GM21619 (cell line): ENCODE data around the gene SEMA3D.

Source experiments
- ATAC-seq: cut with Tn5 transposase; IDR thresholded peaks from one replicate; pipeline ENCODE4 v1.9.1; 2021; ENCODE audit not compliant: unreplicated experiment

The SEMA3D gene

GRCh38 chr7:85081846-85082245, 105.0 kb downstream of the SEMA3D start:
- no peak for ATAC-seq

- no peak for ATAC-seq
Measured at GRCh38 chr7:85081392-85081791, 105.5 kb downstream of the SEMA3D start.

GRCh38 chr7:85079434-85079833, 107.4 kb downstream of the SEMA3D start:
- no peak for ATAC-seq

GRCh38 chr7:85078181-85078580, 108.7 kb downstream of the SEMA3D start:
- ATAC-seq: no peak

GRCh38 chr7:85075864-85076263, 111.0 kb downstream of the SEMA3D start:
- no peak for ATAC-seq

DNA sequence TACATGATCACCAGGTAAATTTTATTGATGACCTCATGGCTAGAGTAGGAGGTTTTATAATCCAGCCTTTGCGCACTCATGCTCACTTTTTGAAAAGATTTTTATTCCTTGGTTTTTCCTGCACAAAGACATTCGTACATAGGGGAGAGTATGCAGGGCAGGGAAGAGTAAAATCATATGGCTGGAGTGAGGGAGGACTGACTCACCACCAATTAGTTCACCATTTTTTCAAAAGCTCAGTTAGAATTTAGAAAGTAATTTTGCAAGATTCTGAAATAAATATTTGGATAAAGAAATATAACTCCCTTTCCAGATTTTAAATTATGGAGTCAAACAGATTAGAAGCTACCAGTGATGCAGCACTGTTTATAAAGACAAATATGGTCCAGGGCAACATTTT, 111.9 kb downstream of the SEMA3D start:
- no peak for ATAC-seq

DNA sequence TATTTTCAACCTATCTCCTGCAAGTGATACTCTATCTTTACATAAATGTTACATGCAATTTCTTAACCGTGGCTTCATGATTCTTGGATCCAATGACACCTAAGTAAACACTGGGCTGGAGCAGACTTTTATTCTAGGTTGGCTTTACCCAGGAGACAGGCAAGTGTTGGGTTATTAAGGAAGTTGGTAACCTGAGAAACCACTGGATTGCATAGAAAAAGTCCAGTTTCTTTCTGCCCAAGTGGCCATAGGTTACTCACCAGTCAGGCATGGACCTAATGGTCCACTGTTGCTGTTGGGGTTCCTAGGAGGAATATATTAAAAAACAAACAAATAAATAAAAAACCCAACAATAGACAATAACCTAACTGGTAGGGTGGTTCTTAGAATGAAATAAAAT, 112.8 kb downstream of the SEMA3D start:
- ATAC-seq: no peak

GRCh38 chr7:85070967-85071628, 115.8 kb downstream of the SEMA3D start:
- ATAC-seq: no peak

- ATAC-seq: no peak
Measured at GRCh38 chr7:85068799-85069198, 118.1 kb downstream of the SEMA3D start.

DNA sequence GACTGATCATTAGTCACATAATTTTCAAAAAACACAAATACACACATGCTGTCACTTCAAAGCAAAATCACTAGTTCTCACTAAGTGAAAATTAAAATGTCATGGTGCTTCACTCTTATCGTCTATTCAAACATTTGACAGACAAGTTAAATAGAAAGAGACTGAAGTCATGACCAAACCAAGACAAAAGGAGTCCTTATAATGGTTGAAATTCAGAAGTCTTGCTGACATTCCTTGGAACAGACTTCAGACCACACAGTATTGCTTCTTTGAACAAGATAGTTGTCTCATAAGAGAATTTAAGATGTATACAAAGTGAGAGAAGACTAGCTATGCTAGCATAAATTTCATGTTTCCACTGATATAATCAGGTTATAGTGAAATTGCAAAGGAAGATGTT, 119.5 kb downstream of the SEMA3D start:
- no peak for ATAC-seq

DNA sequence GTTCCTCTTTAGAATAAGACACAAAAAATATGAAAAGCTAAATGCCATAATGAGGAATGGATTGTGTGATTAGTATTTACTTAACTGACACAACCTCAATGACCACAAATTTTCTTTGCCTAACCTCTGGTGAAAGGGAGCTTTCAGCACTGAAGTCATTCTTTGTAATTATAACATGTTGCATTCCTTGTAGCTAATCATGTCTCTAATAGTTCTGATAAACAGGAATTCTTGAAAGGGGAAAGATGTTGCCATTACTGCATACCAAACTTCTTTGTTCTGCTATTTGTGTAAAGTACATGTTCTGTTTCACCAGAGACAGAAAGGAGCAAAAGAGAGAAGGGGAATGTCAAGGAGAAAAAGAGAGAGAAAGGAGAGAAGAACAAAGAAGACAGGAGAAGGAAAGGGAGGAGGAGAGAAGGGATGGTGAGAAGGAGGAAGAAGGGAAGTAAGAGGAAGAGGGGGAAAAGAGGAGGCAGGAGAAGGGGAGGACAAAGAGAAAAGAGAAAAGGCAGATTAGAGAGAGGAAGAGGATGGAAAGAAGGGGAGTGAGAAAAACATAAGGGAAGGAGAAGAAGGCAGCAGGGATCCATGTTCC, 120.9 kb downstream of the SEMA3D start:
- ATAC-seq: no peak

DNA sequence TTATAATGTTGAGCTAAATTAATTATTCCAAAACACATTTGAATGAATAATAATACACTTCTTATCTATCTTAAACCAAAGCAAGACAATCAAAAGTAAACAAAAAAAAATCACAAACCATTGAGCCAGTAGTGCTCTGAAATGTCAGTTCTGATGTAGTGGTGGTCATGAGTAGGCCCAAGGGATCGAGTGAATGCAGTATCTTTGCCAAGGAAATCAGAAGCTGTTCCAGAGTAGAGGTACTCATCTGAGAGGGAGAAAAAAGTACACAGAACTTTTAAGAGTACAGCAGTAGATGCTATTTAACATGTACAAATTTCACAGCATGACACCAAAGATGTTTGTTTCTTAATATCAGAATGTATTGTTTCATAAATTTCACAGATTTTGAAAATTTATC, 121.5 kb downstream of the SEMA3D start:
- ATAC-seq: no peak

DNA sequence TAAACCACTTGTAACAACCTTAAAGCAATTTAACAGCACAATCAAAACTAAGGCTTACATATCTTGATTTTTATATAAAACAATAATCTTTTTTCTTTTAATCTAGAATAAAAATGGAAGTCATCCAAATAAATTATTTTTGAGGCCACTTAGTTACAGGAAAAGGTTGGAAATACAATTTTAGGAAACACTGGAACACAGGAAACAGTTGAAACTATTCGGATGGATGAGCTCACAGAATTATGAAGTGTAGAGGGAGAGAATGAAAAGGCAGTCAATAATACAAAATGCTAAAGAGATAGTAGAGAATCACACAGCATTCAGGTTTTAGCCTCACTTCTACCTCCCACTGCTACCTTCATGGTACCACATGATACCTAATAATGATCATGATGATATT, 124.2 kb downstream of the SEMA3D start:
- ATAC-seq: no peak

- ATAC-seq: no peak
Measured at GRCh38 chr7:85061456-85061855, 125.4 kb downstream of the SEMA3D start.

- ATAC-seq: no peak
Measured at GRCh38 chr7:85060696-85061095, 126.2 kb downstream of the SEMA3D start.

DNA sequence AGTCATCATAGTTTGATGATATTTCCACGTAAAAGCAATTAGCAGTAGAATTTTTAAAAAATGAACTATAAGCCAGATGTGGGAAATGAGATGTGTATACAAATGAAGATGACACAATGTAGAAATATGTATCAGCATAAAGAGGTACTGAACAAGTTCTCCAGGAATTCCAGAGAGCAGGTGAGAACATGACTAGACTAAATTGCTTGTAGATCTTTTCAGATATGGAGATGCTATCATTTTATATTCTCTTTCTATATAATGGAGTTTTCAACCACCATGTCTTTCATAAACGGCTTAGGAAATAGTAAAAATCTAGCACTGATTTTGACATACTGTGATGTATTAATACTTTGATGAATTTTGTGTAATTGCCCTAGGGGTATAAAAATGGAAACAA, 130.9 kb downstream of the SEMA3D start:
- no peak for ATAC-seq

DNA sequence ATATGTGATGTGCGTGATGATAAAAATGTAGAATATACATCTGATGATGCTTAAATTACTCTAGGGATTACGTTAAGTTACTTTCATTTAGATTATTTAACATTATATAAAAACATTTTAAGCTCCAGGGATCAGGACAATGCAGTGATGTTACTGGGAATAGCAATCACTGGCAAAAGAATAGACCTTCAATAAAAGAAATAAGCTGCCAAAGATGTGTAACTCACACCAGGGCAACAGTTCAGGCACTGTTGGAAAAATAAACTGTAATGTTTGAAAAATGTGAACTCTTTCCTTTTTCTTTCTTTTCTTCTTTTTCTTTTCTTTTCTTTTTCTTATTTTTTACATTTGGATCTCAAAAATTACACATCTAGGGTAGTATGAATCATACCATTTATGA, 131.7 kb downstream of the SEMA3D start:
- no peak for ATAC-seq

DNA sequence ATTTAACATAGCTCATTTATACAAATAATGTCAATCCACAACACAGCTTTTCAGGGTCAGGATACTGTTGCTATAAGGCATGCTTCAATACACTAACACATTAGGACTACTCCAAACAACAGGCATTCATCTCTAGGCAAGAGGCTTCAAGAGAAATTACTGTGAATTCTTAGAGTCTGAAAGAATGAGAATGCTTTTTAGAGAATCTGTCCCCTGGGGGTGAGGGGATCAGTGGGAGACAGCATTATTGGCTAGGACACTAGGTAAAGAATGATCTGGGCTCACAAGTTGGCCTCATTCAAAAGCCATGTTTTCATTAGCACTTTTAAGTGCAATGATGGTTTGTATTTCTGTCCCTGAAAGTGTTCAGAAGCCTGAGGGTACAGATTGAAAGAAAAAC, 132.6 kb downstream of the SEMA3D start:
- ATAC-seq: no peak

DNA sequence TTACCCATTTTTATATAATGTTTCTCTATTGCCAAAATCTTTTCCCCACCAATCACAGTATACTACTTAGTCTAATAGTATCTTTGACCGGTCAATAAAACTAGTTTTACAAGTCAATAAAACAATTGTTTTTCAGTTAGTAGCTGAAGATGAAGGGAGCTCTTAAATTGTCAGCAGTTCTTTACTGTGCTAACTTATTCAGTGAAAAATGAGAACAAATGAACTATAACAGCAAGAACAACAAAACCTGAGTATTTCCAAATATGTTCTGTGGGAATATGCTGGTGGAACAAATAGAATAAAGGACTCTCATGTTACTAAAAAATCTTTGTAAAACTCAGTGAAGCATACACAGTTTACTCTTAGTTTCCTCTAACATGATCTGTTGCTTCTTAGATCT, 134.0 kb downstream of the SEMA3D start:
- no peak for ATAC-seq

GRCh38 chr7:85052056-85052737, 134.7 kb downstream of the SEMA3D start:
- ATAC-seq: no peak

- no peak for ATAC-seq
Measured at GRCh38 chr7:85046534-85046933, 140.3 kb downstream of the SEMA3D start.

DNA sequence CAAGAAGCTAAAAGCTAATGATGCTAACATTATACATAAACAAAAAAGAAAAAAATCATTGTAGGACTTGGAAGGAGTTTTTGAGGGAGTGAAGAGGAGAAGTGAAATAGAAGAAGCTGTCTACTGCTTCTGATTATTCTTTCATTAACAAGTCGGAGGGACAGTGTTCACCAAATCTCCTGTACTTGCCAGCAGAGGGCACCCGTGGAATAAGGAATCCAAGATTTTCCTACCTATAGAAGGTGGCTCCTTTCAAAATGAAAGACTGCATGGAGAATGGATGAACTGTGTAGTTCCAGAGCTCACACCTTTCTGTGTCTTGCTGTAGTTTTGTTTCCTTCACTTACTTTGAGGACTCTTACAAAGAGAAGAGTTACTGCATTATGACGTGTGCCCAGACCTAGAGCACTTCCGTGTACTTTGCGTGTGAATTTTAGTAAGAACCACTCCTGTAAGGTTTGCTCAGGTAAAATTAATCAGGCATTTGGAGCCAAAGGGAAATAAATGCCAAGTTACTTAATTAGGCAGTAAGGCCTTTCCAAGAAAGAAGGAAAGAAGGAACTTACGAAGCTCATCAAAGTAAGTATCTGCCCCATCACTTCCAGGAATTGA, 145.1 kb downstream of the SEMA3D start:
- peak; percentile 49 for ATAC-seq
